ENCODE data around the gene NLK.
"Not testable (repeated sequence)": the region's sequence is repeated elsewhere in the genome, so short reads cannot be mapped to it uniquely, and the experiment has no call there.

The NLK gene

DNA sequence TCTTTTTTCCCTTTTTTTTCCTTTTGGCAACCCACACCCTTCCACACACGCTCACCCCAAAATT lies at the start of gene NLK:
TSS of gene NLK (plus strand) at position 21 of the 64 bp plus-strand sequence. CDS start 197 bp downstream, outside the sequence.
- DNase-seq, result no peak

DNA sequence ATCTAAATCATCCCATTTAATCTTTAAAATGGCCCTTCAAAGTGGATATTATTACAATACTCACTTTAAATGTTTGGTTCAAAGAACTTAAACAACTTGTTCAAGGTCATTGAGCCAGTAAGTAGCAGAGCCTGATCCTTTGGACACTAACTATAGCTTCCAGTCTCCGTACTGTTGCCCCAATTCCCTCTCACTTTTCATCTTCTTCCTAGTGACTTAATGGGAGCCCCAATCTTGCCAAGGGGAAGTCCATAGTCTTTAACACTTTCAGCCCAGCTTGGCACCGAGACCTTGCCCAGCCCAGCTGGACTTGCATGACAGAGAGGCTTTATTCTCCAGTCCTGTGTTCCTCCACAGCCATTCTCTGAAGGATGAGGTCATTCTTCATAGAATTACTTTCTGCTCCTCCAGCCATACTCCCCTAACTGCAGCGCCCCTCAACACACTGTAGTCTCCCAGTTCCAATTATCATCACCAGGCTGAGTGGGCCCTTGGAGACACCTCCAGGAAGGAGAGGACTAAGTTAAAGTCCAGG lies 49.2 kb upstream of the NLK start:
- DNase-seq, result no peak

GRCh38 chr17:27993723-27994310 lies 48.7 kb upstream of the NLK start:
- DNase-seq, result no peak

- DNase-seq, result no peak
Measured at GRCh38 chr17:27994586-27994985, 47.9 kb upstream of the NLK start.

DNA sequence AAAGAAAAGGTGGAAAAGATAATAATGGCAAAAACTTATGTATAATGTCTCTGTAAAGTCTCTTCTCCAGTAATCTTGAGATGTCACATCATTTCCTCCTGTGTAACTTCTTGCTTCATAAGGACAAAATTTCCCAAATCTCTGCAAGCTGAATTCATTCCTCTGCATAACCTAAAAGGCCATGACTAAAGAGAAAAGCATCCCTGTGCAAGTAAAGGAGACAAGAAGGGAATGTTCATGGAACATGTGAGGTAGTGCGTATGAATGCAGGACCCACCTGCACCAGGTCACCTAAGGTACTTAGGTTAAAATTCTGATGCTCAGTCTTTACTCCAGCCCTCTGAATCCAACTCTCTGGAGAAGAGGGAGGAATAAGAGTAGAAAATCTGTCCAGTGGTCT lies 46.9 kb upstream of the NLK start:
- no peak for DNase-seq

- no peak for DNase-seq
Measured at GRCh38 chr17:27996202-27997043, 46.1 kb upstream of the NLK start.

GRCh38 chr17:27997044-27997401 lies 45.5 kb upstream of the NLK start:
- DNase-seq, result no peak

GRCh38 chr17:27997522-27997921 lies 45.0 kb upstream of the NLK start:
- DNase-seq, result no peak

DNA sequence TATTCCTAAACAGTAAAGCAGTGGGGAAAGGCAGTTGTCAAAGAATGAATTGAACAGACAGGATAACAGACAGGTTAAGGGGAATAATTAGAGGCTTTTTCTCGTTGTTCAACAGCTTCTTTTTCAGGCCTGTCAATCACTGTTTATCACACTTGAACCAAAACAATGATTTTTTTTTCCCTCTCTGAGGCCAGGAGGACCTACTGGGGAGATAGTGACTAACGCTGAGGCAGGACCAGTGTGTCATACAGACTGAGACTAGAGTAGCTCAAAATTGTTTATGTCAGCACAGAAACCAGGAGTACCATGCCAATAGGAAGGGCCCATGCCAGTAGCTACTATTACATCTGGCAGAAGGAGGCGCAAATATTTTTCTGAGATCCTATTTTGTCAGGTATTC lies 41.3 kb upstream of the NLK start:
- DNase-seq, result no peak

DNA sequence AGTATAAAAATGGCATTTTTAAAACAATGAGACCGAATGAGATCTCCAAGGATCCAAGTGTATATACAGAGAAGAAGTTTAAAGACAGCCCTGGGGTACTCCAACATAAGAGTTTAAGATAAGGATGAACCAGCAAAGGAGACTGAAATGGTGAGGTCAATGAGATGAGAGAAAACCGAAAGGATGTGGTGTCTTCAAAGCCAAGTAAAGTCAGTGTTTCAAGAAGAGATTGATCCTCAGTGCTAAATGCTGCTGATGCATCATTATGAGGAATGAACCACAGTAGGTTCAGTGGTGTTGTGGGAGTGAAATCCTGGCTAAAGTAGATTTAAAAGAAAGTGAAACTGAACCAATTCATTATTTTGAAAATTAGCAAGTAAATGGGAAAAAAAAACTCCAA lies 38.1 kb upstream of the NLK start:
- no peak for DNase-seq

GRCh38 chr17:28007925-28008324 lies 34.6 kb upstream of the NLK start:
- not testable (repeated sequence) for DNase-seq

DNA sequence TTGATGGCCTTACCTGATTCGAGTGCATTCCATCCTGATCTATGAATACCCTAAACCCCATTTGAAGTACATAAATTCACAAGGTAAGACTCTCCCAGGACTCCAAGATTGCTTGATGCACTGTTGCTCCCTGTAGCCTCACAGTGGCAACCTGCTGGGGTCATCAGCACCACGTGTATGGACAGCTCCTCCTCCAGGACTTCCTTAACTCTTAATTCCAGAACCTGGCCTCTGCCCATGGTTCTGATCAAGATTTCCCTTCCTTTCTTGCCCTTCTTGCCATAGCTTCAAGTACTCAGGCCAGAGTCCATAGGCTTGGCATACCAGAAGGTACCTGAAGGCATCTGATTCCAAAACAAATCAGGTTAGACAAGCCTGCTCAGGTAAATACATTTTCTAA lies 34.0 kb upstream of the NLK start:
- no peak for DNase-seq

DNA sequence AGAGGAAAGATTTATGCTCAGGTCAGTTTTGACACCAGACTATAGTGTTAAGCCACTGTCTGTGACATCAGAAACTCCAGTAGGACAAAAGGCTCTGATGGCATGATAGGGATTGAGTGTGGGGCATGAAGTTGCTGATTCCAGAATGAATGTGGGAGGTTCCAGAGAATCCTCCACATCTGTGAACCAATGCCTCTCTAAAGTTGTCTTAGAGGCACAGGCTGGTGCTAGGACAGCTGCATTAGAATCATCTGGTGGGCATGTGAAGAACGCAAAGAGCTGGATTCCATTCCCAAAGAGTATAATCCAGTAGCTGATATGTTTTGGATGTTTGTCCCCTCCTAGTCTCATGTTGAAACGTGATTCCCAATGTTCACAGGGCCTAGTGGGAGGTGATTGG lies 32.1 kb upstream of the NLK start:
- no peak for DNase-seq

DNA sequence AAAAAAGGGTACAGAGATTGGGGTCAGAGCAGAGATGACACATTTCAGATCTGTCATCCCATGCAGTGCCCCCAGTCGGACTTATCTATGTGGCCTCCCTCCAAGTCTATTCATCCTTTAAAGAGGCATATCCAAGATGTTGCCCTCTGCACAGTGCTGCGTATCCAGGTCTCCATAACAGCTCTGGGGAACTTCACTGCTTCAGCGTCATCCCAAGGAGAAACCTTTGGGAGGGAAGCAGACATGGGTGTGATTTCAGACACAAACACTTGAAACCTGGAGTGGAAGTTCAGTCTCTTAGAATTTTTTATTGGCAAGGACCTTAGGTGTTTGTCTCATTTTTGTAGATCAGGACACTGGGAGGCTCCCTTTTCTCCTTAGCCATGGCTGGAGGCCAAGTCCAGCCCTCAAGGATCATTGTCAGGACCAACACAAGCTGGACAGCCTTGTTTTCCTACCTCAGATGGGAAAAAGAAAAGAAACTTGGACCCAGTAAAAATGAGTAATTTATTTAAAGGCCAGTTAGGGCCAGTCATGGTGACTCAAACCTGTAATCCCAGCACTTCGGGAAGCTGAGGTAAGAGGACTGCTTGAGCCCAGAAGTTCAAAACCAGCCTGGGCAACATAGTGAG lies 23.9 kb upstream of the NLK start:
- no peak for DNase-seq

DNA sequence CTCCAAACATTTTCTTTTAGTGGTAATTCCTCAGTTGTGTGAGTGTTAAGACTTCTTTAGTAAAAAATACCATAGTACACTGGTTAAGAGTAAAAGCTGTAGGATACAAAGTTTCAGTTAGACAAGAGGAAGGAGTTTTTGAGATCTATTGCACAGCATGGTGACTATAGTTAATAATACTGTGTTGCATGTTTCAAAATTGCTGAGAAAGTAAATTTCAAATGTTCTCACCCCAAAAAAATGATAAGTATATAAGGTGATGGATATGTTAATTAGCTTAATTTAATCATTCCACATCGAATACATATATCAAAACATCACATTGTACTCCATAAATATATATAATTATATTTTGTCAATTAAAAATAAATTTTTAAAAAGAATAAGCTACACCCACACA lies 22.0 kb upstream of the NLK start:
- DNase-seq, result no peak

DNA sequence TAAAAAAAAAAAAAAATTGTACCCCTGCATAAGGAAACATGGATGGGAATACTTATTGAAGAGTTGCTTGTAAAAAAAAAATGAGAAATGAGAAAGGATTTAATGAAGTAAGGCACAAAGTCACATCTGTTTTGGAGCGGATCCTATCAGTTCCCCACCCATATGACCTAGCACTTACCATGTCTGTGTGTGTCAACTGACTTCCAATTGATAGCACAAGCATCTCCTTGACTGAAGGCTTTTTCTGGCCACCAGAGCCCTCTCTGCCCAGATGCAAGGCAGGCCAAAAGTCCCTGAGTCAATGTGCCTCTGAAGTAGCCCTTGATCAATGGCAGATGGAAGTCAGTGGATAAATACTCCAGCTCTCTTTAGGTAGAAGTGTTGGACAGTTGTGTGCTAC lies 13.4 kb upstream of the NLK start:
- DNase-seq, result no peak

- DNase-seq, result no peak
Measured at GRCh38 chr17:28030386-28030785, 12.1 kb upstream of the NLK start.

DNA sequence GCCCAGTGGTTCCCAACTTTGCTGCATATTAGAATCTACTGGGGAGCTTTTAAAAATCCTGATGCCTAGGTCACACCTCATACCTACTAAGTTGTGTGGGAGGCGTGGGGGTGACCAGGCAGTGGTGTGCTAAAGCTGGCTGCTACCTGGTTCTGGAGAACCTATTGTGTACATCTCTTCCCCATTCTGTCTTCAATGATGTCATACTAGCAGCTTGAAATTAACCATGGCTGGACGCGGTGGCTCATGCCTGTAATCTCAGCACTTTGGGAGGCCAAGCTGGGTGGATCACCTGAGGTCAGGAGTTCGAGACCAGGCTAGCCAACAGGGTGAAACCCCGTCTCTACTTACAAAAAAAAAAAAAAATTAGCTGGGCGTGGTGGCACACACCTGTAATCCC lies 11.3 kb upstream of the NLK start:
- no peak for DNase-seq

DNA sequence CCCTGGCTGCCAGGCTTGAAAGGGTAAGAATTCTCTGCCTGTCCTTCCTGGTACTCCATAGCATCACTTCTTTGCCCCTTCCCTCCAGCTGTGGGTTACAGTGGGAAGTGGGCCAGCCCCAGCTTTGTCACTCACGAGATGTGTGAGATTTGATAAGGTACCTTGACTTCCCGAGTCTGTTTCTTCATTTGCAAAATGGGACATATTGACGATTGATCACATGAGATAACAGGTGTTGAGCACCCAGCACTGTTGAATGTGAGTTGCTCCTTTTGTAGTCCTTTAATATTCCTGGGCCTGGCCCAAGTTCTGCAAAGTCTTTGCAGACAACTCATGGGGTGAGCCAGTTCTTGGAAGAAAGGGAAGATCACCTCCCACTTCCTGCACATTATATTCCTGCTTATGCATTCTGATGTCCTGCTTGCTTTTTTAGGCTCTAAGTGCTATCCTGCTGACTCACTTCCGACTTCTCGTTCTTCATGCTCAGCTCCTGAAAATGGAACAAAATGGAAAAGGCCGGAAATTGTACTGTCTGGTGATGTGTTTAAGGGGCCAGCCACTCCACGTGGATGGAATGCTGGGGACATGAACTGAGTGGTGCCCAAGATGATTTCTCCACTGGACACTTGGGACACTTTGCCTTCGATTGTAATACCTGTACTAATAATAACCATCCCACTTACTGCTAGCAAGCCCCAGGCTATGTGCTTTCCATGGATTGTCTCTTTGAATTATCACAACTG lies 8.3 kb upstream of the NLK start:
- no peak for DNase-seq

DNA sequence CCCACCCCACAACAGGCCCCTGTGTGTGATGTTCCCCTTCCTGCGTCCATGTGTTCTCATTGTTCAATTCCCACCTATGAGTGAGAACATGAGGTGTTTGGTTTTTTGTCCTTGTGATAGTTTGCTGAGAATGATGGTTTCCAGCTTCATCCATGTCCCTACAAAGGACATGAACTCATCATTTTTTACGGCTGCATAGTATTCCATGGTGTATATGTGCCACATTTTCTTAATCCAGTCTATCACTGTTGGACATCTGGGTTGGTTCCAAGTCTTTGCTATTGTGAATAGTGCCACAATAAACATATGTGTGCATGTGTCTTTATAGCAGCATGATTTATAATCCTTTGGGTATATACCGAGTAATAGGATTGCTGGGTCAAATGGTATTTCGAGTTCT lies 7.0 kb upstream of the NLK start:
- not testable (repeated sequence) for DNase-seq

DNA sequence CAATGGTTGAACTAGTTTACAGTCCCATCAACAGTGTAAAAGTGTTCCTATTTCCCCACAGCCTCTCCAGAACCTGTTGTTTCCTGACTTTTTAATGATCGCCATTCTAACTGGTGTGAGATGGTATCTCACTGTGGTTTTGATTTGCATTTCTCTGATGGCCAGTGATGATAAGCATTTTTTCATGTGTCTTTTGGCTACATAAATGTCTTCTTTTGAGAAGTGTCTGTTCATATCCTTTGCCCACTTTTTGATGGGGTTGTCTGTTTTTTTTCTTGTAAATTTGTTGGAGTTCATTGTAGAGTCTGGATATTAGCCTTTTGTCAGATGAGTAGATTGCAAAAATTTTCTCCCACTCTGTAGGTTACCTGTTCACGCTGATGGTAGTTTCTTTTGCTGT lies 6.6 kb upstream of the NLK start:
- DNase-seq, result not testable (repeated sequence)

DNA sequence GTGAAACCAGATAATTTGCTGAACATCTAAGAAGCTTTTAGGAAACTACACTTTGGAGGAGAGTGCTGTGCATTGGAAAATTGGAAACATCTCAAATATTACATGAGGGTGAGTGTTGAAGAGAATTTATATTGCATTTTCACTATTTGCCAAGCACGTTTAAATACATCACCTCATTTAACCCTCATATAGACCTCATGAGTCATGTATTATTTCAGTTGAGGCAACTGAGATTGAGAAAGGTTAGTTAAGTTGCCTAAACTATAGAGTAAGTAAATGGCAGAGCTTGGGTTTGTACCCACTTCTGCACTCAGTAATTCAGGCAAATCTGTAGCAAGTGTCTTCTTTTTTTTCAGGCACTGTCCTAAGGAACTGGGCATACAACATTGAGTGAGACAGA lies 3.7 kb upstream of the NLK start:
- no peak for DNase-seq

DNA sequence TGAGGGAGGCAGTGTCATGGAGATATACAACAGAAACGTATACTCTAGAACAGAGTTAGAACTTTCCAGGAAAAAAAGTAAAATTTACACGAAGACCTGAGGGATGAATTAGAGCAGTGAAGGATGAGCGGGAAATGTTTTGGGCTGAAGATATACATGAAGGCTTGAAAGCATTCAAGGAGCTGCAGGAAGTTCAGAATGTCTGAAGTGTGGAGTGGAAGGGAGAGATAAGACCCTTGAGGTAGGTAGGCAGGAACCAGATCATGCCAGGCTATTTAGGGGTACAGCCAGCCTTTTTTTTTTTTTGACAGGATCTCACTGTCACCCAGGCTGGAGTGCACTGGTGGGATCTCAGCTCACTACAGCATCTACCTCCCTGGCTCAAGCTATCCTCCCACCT lies 3.2 kb upstream of the NLK start:
- DNase-seq, result no peak

DNA sequence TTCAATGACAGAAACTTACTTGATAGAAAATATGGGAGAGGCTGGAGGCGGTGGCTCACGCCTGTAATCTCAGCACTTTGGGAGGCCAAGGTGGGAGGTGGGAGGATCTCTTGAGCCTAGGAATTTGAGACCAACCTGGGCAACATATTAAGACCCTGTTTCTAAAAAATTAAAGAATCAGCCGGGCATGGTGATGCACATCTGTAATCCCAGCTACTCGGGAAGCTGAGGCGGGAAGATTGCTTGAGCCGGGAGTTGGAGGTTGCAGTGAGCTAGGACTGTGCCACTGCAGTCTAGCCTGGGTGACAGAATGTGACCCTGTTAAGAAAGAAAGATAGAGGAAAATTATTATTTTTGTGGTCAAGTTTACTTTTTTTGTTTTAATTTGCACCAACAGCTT lies 2.1 kb upstream of the NLK start:
- DNase-seq, result no peak
